HepG2 (cell line): Measurements from ENCODE around the gene TBC1D4. TPM values are rescaled to one million over a fixed set of nuclear protein-coding genes. Genes with fewer than 3 reads are reported as not detected.

ENCODE experiments used
- ATAC-seq: fragments of 200-7000 bp; cut with Tn5 transposase; 3 replicates; pipeline ENCODE4 v1.9.1; 2020; ENCODE audit warnings: mild to moderate bottlenecking, moderate library complexity
- BruUV-seq: library from RNA; stranded (reverse); fragments of 400-500 nt; replicated peaks from 2 replicates; lab custom pipeline; 2021; lab: Mats Ljungman, UMichigan
- CTCF ChIA-PET: fragments of 300-600 bp; formaldehyde crosslinking; extraction: SDS; loops from one replicate; lab custom pipeline; 2021; ENCODE audit warnings: low total read pairs, inconsistent platforms, low intra/inter-chr PET ratio; lab: Yijun Ruan, JAX
- POLR2A ChIA-PET: fragments of 350-600 bp; sonication (Branson Sonifier 250); formaldehyde crosslinking; loops from one replicate; lab custom pipeline; 2020; ENCODE audit warnings: antibody characterized with exemption, inconsistent platforms; lab: Yijun Ruan, JAX
- DNase-seq: peaks from one replicate; pipeline ENCODE4 v3.0.0-alpha.2; 2015; ENCODE audit warnings: low spot score
- FAIRE-seq: peaks from 3 replicates; lab custom pipeline; 2011; peaks lifted over from hg19 to GRCh38; lab: Jason Lieb, UNC
- H2AFZ ChIP-seq: one replicate; pipeline ENCODE4 v1.6.1; 2011; ENCODE audit warnings: low read length, inconsistent platforms
- H3K27ac ChIP-seq: fragments of 300-600 bp; 3 replicates; pipeline ENCODE4 v1.8.0; 2011; ENCODE audit warnings: mixed run types, mild to moderate bottlenecking, mixed read lengths, low read length, inconsistent platforms; ENCODE audit not compliant: insufficient read depth; ENCODE audit errors: extremely low read length
- H3K27me3 ChIP-seq, 2 experiments: fragments of 200-600 bp in 1 of 2; 2 replicates in 1 of 2; 3 replicates in 1 of 2; pipeline versions ENCODE4 v1.6.0 to v1.8.0; 2011; ENCODE audit warnings: low read length in 2 of 2, mild to moderate bottlenecking in 2 of 2, moderate library complexity in 2 of 2, inconsistent platforms in 1 of 2; ENCODE audit not compliant: insufficient read depth in 2 of 2, control insufficient read depth in 1 of 2
- H3K36me3 ChIP-seq, 2 experiments: fragments of 200-600 bp in 1 of 2; replicated peaks in 1 of 2; 2 replicates in 1 of 2; 3 replicates in 1 of 2; pipeline versions ENCODE4 v1.5.1 to v1.8.0; 2011; ENCODE audit warnings: low read length in 2 of 2, inconsistent platforms in 1 of 2; ENCODE audit not compliant: insufficient read depth in 2 of 2, control insufficient read depth in 1 of 2
- H3K4me1 ChIP-seq: 2 replicates; pipeline ENCODE4 v1.5.1; 2012; ENCODE audit warnings: low read length, inconsistent platforms; ENCODE audit not compliant: insufficient read depth
- H3K4me2 ChIP-seq: 2 replicates; pipeline ENCODE4 v1.6.0; 2011; ENCODE audit warnings: low read depth, low read length, inconsistent platforms
- H3K4me3 ChIP-seq, 3 experiments: fragments of 200-600 bp in 1 of 3; sonication (generic), shearing (Covaris generic) in 1 of 3; replicated peaks in 1 of 3; 2 replicates each; pipeline ENCODE4 v1.5.1; 2011 to 2016; ENCODE audit warnings: low read length in 3 of 3, inconsistent platforms in 2 of 3, low read depth in 2 of 3, mild to moderate bottlenecking in 2 of 3, control low read depth in 1 of 3, mixed read lengths in 1 of 3; ENCODE audit not compliant: insufficient read depth in 1 of 3
- H3K79me2 ChIP-seq: one replicate; pipeline ENCODE4 v1.6.1; 2011; ENCODE audit warnings: low read length, inconsistent platforms; ENCODE audit not compliant: insufficient read depth
- H3K9ac ChIP-seq: 2 replicates; pipeline ENCODE4 v1.6.0; 2011; ENCODE audit warnings: mild to moderate bottlenecking, low read depth, low read length, inconsistent platforms; ENCODE audit not compliant: insufficient read depth
- H3K9me3 ChIP-seq: 2 replicates; pipeline ENCODE4 v1.5.1; 2012; ENCODE audit warnings: mild to moderate bottlenecking, low read length
- H4K20me1 ChIP-seq: 2 replicates; pipeline ENCODE4 v1.6.0; 2011; ENCODE audit warnings: inconsistent platforms, mild to moderate bottlenecking, low read length, moderate library complexity; ENCODE audit not compliant: insufficient read depth
- DMAP1 ChIP-seq: IDR thresholded peaks from 2 replicates; pipeline ENCODE4 v1.6.1; 2016
- DNMT1 ChIP-seq: sonication (generic); formaldehyde crosslinking; IDR thresholded peaks from 2 replicates; pipeline ENCODE4 v1.5.1; 2020; ENCODE audit warnings: mild to moderate bottlenecking, missing genetic modification reagents
- HMGXB4 ChIP-seq, 2 experiments: sonication (generic) in 1 of 2; formaldehyde crosslinking in 1 of 2; IDR thresholded peaks; 2 replicates each; pipeline versions ENCODE4 v1.4.0 to v1.6.1; 2018 to 2020; ENCODE audit warnings: missing genetic modification reagents in 2 of 2, borderline replicate concordance in 1 of 2, low read depth in 1 of 2, mild to moderate bottlenecking in 1 of 2, missing biosample characterization in 1 of 2
- HOMEZ ChIP-seq: IDR thresholded peaks from 2 replicates; pipeline ENCODE4 v1.6.1; 2016; ENCODE audit warnings: low read depth
- IKZF5 ChIP-seq: IDR thresholded peaks from 2 replicates; pipeline ENCODE4 v1.6.1; 2018; ENCODE audit warnings: missing genetic modification reagents, mild to moderate bottlenecking, missing compliant biosample characterization
- KDM5B ChIP-seq: sonication (generic); formaldehyde crosslinking; IDR thresholded peaks from 2 replicates; pipeline ENCODE4 v1.4.0; 2020; ENCODE audit warnings: missing genetic modification reagents, mild to moderate bottlenecking, borderline replicate concordance
- RBM22 ChIP-seq: fragments of 200-400 bp; formaldehyde crosslinking; optimal IDR thresholded peaks from 2 replicates; pipeline ENCODE3; 2017; ENCODE audit warnings: mild to moderate bottlenecking, low read length, moderate library complexity
- SATB2 ChIP-seq: sonication (generic); formaldehyde crosslinking; IDR thresholded peaks from 2 replicates; pipeline ENCODE4 v1.5.0; 2020; ENCODE audit warnings: missing genetic modification reagents
- SSRP1 ChIP-seq: IDR thresholded peaks from 2 replicates; pipeline ENCODE4 v1.6.1; 2016; ENCODE audit warnings: control low read depth
- TBP ChIP-seq: sonication (generic); formaldehyde crosslinking; IDR thresholded peaks from 2 replicates; pipeline ENCODE4 v1.5.0; 2020; ENCODE audit warnings: missing genetic modification reagents
- THAP11 ChIP-seq: IDR thresholded peaks from 2 replicates; pipeline ENCODE4 v1.6.1; 2016; ENCODE audit warnings: missing biosample characterization, missing genetic modification reagents
- WIZ ChIP-seq: sonication (generic); formaldehyde crosslinking; IDR thresholded peaks from 2 replicates; pipeline ENCODE4 v1.5.1; 2020; ENCODE audit warnings: mild to moderate bottlenecking, missing genetic modification reagents
- ZFP36 ChIP-seq: fragments of 150-350 bp; IDR thresholded peaks from 2 replicates; pipeline ENCODE4 v1.6.1; 2018; ENCODE audit warnings: borderline replicate concordance, low read length, low read depth; ENCODE audit not compliant: partially characterized antibody
- ZNF224 ChIP-seq: sonication (generic); formaldehyde crosslinking; IDR thresholded peaks from 2 replicates; pipeline ENCODE4 v1.5.0; 2020; ENCODE audit warnings: mild to moderate bottlenecking, missing genetic modification reagents
- ZNF589 ChIP-seq: sonication (generic); formaldehyde crosslinking; conservative IDR thresholded peaks from 2 replicates; pipeline ENCODE4 v1.8.0; 2022; ENCODE audit warnings: mild to moderate bottlenecking, moderate library complexity, missing genetic modification reagents
- WGBS: methylation state at CpG from one replicate; pipeline ENCODE4 v1.1.6; 2017; ENCODE audit warnings: low lambda C conversion rate; 5-methylcytosine and 5-hydroxymethylcytosine counted together
- in situ Hi-C: cut with HindIII; loops from 2 replicates; pipeline ENCODE4 v1.10.0; 2017; ENCODE audit warnings: low pct_unique_long_range_greater_than_20kb; ENCODE audit not compliant: extremely low pct_ligation_motif_present
- intact Hi-C: fragments of 100-400 bp; cut with micrococcal nuclease; formaldehyde crosslinking; loops from one replicate; pipeline ENCODE4 v1.10.0; 2022; ENCODE audit not compliant: unreplicated experiment
- polyA plus RNA-seq, 8 experiments: library from polyadenylated mRNA; depleted of rRNA in 3 of 8; stranded (reverse) in 7 of 8; unstranded in 1 of 8; fragments of >200 nt; fragmentation: Illumina TruSeq in 4 of 8; extraction: Trizol in 4 of 8; gene quantifications; 2 replicates each; pipeline versions ENCODE4 v1.2.1 to v1.2.3, GENCODE V29; 2011 to 2016; ENCODE audit warnings: low read depth in 4 of 8, missing spikeins in 1 of 8, mixed read lengths in 1 of 8; ENCODE audit not compliant: insufficient read depth in 1 of 8
- total RNA-seq, 5 experiments: library from RNA; depleted of rRNA; stranded (reverse); fragments of >200 nt; fragmentation: Illumina TruSeq; extraction: Trizol; gene quantifications; 2 replicates each; pipeline ENCODE4 v1.2.3, GENCODE V29; 2016; ENCODE audit warnings: low read depth in 1 of 5

Gene TBC1D4
- total and polyA plus RNA-seq, 2 of the 13 experiments (the other 11 are each of a cell fraction or from before 2014, with no cell fraction given) = 35.9 to 64.4 TPM

- Histone ChIP-seq H4K20me1 (peaks cover 5% of the 10 kb centered on the region), H3K4me2 (no peak overlapping the region), H3K27ac (no peak overlapping the region), H3K27me3 (no peaks in the 10 kb centered on the region; a peak in 1 of 5 replicates), H2AFZ (no peak overlapping the region), H3K79me2 (peaks cover 7% of the 10 kb centered on the region), H3K4me3 (no peak overlapping the region), H3K4me1 (peaks cover 14% of the 10 kb centered on the region), H3K9ac (no peak overlapping the region), H3K36me3 (peaks cover 18 to 73% of the 10 kb centered on the region in 2 experiments), H3K9me3 (no peaks in the 10 kb centered on the region)
- ATAC-seq (no peak), FAIRE-seq (no peak), DNase-seq (no peak)
- in situ Hi-C loops (no loop called here), intact Hi-C loops (no loop called here)
- over 99% methylated on average over 6 of the region's 6 CpGs for WGBS
- BruUV-seq = no TSS peak
- ChIA-PET POLR2A (no interaction called here), CTCF (no interaction called here)
- TF ChIP-seq ZNF589 (CRISPR knock-in tag) (no peak), RBM22 (peak; percentile 79), THAP11 (CRISPR knock-in tag) (no peak), HMGXB4 (CRISPR knock-in tag; IDR thresholded peaks at IDR 0.05; ENCODE audit: borderline replicate concordance in 1 of 2, low read depth in 1 of 2) (no peak)
Observed at GRCh38 chr13:75353781-75354193, 128.2 kb downstream of the TBC1D4 start.

GRCh38 chr13:75352641-75353327, 129.2 kb downstream of the TBC1D4 start:
- CTCF ChIA-PET = no interaction called here
- intact Hi-C loops (no loop called here), in situ Hi-C loops (no loop called here)
- Histone ChIP-seq H3K9ac (no peak overlapping the region), H2AFZ (no peak overlapping the region), H3K79me2 (peaks cover 7% of the 10 kb centered on the region), H3K27ac (no peak overlapping the region), H3K4me3 (no peak overlapping the region), H3K4me1 (peaks cover 24% of the 10 kb centered on the region), H3K9me3 (no peaks in the 10 kb centered on the region), H4K20me1 (no peaks in the 10 kb centered on the region; the same call in 1 of the 2 replicates), H3K27me3 (no peaks in the 10 kb centered on the region; a peak in 1 of 5 replicates), H3K36me3 (peaks cover 23 to 82% of the 10 kb centered on the region in 2 experiments), H3K4me2 (no peak overlapping the region)
- no TSS peak for BruUV-seq
- ATAC-seq = no peak
- POLR2A ChIA-PET = no interaction called here
- FAIRE-seq = no peak
- DNase-seq = no peak
- over 99% methylated on average over 3 of the region's 3 CpGs for whole genome bisulfite sequencing
- no peak for TF ChIP-seq ZFP36
- no peak for TF ChIP-seq DNMT1 (CRISPR knock-in tag)
- TF ChIP-seq SATB2 (CRISPR knock-in tag) = no peak
- TF ChIP-seq WIZ (CRISPR knock-in tag) = no peak
- TF ChIP-seq DMAP1 (CRISPR knock-in tag) = no peak
- no peak for TF ChIP-seq TBP (CRISPR knock-in tag)
- TF ChIP-seq HOMEZ (CRISPR knock-in tag) = no peak
- no peak for TF ChIP-seq IKZF5 (CRISPR knock-in tag)
- TF ChIP-seq SSRP1 (CRISPR knock-in tag) = no peak
- no peak for TF ChIP-seq KDM5B (CRISPR knock-in tag)
- TF ChIP-seq ZNF224 (CRISPR knock-in tag) = no peak
